Ishikawa (cell line): ENCODE data around the gene GALNT2.

Experiments used
- CEBPB ChIP-seq: IDR thresholded peaks from 2 replicates; pipeline ENCODE4 v1.6.1; 2012
- CREB1 ChIP-seq: IDR thresholded peaks from 2 replicates; pipeline ENCODE4 v1.6.1; 2012; ENCODE audit warnings: low read depth
- EGR1 ChIP-seq: IDR thresholded peaks from 2 replicates; pipeline ENCODE4 v1.6.1; 2012
- EP300 ChIP-seq: IDR thresholded peaks from 2 replicates; pipeline ENCODE4 v1.6.1; 2012; ENCODE audit warnings: borderline replicate concordance
- MAX ChIP-seq: IDR thresholded peaks from 2 replicates; pipeline ENCODE4 v1.6.1; 2012
- NFIC ChIP-seq: IDR thresholded peaks from 2 replicates; pipeline ENCODE4 v1.6.1; 2012
- RAD21 ChIP-seq: IDR thresholded peaks from 2 replicates; pipeline ENCODE4 v1.6.1; 2012; ENCODE audit warnings: low read depth
- REST ChIP-seq: IDR thresholded peaks from 2 replicates; pipeline ENCODE4 v1.6.1; 2012; ENCODE audit warnings: low read depth, mild to moderate bottlenecking
- TAF1 ChIP-seq: IDR thresholded peaks from 2 replicates; pipeline ENCODE4 v1.6.1; 2012; ENCODE audit warnings: low read depth, mild to moderate bottlenecking
- TCF12 ChIP-seq: IDR thresholded peaks from 2 replicates; pipeline ENCODE4 v1.6.1; 2012; ENCODE audit warnings: low read depth
- TEAD4 ChIP-seq: IDR thresholded peaks from 2 replicates; pipeline ENCODE4 v1.6.1; 2012
- USF1 ChIP-seq: IDR thresholded peaks from 2 replicates; pipeline ENCODE4 v1.6.1; 2012
- YY1 ChIP-seq: IDR thresholded peaks from 2 replicates; pipeline ENCODE4 v1.6.1; 2012; ENCODE audit warnings: low read depth

GRCh38 chr1:230105245-230105753 lies 38.3 kb downstream of the GALNT2 start:
- TF ChIP-seq REST (no peak), YY1 (no peak), CEBPB (peak; percentile 29; the same call in 1 of the 2 replicates), RAD21 (no peak), EP300 (no peak), MAX (no peak), CREB1 (no peak), TAF1 (no peak), EGR1 (no peak), USF1 (no peak), TCF12 (no peak), TEAD4 (no peak), NFIC (no peak)
